ENCODE measurements around the gene FBXO42. TPM values are rescaled to one million over a fixed set of nuclear protein-coding genes. Genes with fewer than 3 reads are reported as not detected.

The FBXO42 gene
- total RNA-seq, 4 donors from 2014 or later: 40.1 to 68.3 (median 58.1) TPM

DNA sequence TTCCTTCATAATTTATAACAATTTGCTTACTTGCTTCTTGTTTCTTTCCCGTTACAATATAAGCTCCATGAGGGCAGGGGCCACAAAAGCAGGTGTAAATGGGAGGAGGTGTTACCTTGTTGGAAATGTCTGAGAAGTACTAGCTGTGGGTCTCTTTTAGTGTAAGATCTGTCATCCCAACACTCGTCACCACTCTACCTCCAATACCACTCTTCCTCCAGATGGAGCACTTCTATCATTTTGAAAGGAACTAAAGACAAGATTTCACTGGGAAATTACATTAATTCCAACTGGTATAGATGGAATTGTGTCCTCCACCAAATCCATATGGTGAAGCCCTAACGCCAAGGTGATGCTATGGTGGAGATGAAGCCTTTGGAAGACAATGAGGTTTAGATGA is 62.3 kb downstream of the FBXO42 start:
- intact Hi-C loops (cut with DNase I; ENCODE audit: low total_unique reads): no loop called here
- no peak overlapping the region for H3K4me3 ChIP-seq (ENCODE audit: low read depth, poor library complexity, severe bottlenecking)
- DNase-seq (ENCODE audit: low spot score in 2 of 2): no peak
- TF ChIP-seq CTCF (IDR thresholded peaks at IDR 0.05) (no peak), POLR2A (IDR thresholded peaks at IDR 0.05) (no peak)
- 94 to 96% methylated on average over 3 of the region's 3 CpGs for WGBS, 2 donors

- TF ChIP-seq POLR2A (IDR thresholded peaks at IDR 0.05) (no peak), CTCF (IDR thresholded peaks at IDR 0.05) (no peak)
- intact Hi-C loops (cut with DNase I; ENCODE audit: low total_unique reads): no loop called here
- peak in 1 of 2 donors; percentile 25 for DNase-seq (ENCODE audit: low spot score in 2 of 2)
- WGBS, 2 donors: 87 to 97% methylated on average over 4 of the region's 4 CpGs
- no peak overlapping the region for H3K4me3 ChIP-seq (ENCODE audit: low read depth, poor library complexity, severe bottlenecking)
Measured at GRCh38 chr1:16286122-16286521, 66.2 kb downstream of the FBXO42 start.

- no peak for DNase-seq (ENCODE audit: low spot score in 2 of 2)
- intact Hi-C loops (cut with DNase I; ENCODE audit: low total_unique reads): no loop called here
- TF ChIP-seq POLR2A (IDR thresholded peaks at IDR 0.05): no peak
- TF ChIP-seq CTCF (IDR thresholded peaks at IDR 0.05): no peak
- 91 to 96% methylated on average over 2 of the region's 2 CpGs for WGBS, 2 donors
- no peak overlapping the region for H3K4me3 ChIP-seq (ENCODE audit: low read depth, poor library complexity, severe bottlenecking)
Measured at GRCh38 chr1:16281765-16282164, 70.5 kb downstream of the FBXO42 start.

- intact Hi-C loops (cut with DNase I; ENCODE audit: low total_unique reads): no loop called here
- no peak overlapping the region for H3K4me3 ChIP-seq (ENCODE audit: low read depth, poor library complexity, severe bottlenecking)
- no peak for TF ChIP-seq CTCF (IDR thresholded peaks at IDR 0.05)
- TF ChIP-seq POLR2A (IDR thresholded peaks at IDR 0.05): no peak
- 70 to 78% methylated on average over 2 of the region's 2 CpGs for WGBS, 2 donors
- DNase-seq (ENCODE audit: low spot score in 2 of 2): no peak
Measured at GRCh38 chr1:16279186-16279585, 73.1 kb downstream of the FBXO42 start.

DNA sequence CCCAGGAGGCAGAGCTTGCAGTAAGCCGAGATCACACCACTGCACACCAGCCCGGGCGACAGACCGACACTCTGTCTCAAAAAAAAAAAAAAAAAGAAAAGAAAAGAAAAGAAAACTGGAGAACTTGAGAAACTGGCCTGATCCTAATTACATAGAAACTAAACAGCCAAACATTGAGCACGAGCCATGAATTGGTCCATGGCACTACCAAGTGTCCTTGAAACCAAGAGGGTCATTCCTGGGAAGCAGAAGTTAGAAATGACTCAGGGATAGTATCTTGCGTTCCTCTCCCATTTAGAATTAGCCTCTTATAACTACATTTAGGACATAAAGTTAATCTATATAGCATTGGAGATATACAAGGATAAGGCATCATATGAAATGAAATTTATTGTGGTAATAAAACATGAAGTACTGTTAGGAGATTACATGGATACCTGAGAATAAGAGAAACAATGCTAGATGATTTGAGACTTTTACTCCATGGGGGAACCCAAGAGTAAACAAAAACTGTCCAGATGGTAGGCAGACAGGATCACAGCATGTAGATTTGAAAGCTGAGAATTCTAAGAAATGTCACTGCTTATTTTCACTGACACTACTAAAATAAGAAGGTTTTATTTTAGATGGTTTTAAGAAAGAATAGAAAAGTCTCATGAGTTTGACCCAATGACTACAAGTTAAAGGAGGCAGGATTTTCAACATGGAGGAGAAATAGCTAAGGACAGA is 75.8 kb downstream of the FBXO42 start:
- no peak for DNase-seq (ENCODE audit: low spot score in 2 of 2)
- 89 to 93% methylated on average over 6 of the region's 6 CpGs for WGBS, 2 donors
- H3K4me3 ChIP-seq (ENCODE audit: low read depth, poor library complexity, severe bottlenecking): no peak overlapping the region
- intact Hi-C loops (cut with DNase I; ENCODE audit: low total_unique reads): no loop called here
- TF ChIP-seq CTCF (IDR thresholded peaks at IDR 0.05) (no peak), POLR2A (IDR thresholded peaks at IDR 0.05) (no peak)

GRCh38 chr1:16275591-16275990 is 76.7 kb downstream of the FBXO42 start:
- TF ChIP-seq CTCF (IDR thresholded peaks at IDR 0.05) (no peak), POLR2A (IDR thresholded peaks at IDR 0.05) (no peak)
- intact Hi-C loops (cut with DNase I; ENCODE audit: low total_unique reads): no loop called here

More at GRCh38 chr1:16275591-16275990, 76.7 kb downstream of the FBXO42 start:
- H3K4me3 ChIP-seq (ENCODE audit: low read depth, poor library complexity, severe bottlenecking): no peak overlapping the region
- DNase-seq (ENCODE audit: low spot score in 2 of 2): no peak
- WGBS, 2 donors: 93 to 95% methylated on average over 7 of the region's 7 CpGs
